ENCODE measurements around the gene TOGARAM1. TPM values are rescaled to one million over a fixed set of nuclear protein-coding genes. Genes with fewer than 3 reads are reported as not detected.

Gene TOGARAM1
- total and polyA plus RNA-seq, 2 donors = 10.7 to 16.0 TPM

- no peaks in the 10 kb centered on the region for H3K9me3 ChIP-seq (ENCODE audit: control insufficient read depth in 2 of 2, insufficient read depth in 1 of 2, low read length in 1 of 2)
- DNase-seq (ENCODE audit: low read depth in 6 of 9, low spot score in 9 of 9) = no peak
- no peak overlapping the region for H3K27ac ChIP-seq (ENCODE audit: low read depth in 1 of 2, low read length in 1 of 2)
- H3K36me3 ChIP-seq (ENCODE audit: control insufficient read depth in 2 of 2, insufficient read depth in 2 of 2, low read length in 1 of 2) = peaks cover 13 to 34% of the 10 kb centered on the region in 2 donors
- no peak overlapping the region for H3K4me3 ChIP-seq (ENCODE audit: low read length in 2 of 2)
- no peaks in the 10 kb centered on the region for H3K27me3 ChIP-seq (ENCODE audit: control insufficient read depth in 2 of 2, insufficient read depth in 1 of 2, low read length in 1 of 2)
- H3K4me1 ChIP-seq (ENCODE audit: control insufficient read depth in 2 of 2, insufficient read depth in 2 of 2, low read length in 2 of 2) = no peaks in the 10 kb centered on the region
Observed at GRCh38 chr14:45103806-45104205, 141.8 kb downstream of the TOGARAM1 start.

- no peak for DNase-seq (ENCODE audit: low read depth in 6 of 9, low spot score in 9 of 9)
- Histone ChIP-seq H3K9me3 (ENCODE audit: control insufficient read depth in 2 of 2, insufficient read depth in 1 of 2, low read length in 1 of 2) (no peaks in the 10 kb centered on the region), H3K27ac (ENCODE audit: low read depth in 1 of 2, low read length in 1 of 2) (no peak overlapping the region), H3K36me3 (ENCODE audit: control insufficient read depth in 2 of 2, insufficient read depth in 2 of 2, low read length in 1 of 2) (peaks cover 13 to 38% of the 10 kb centered on the region in 2 donors), H3K27me3 (ENCODE audit: control insufficient read depth in 2 of 2, insufficient read depth in 1 of 2, low read length in 1 of 2) (no peaks in the 10 kb centered on the region), H3K4me3 (ENCODE audit: low read length in 2 of 2) (no peak overlapping the region), H3K4me1 (ENCODE audit: control insufficient read depth in 2 of 2, insufficient read depth in 2 of 2, low read length in 2 of 2) (no peaks in the 10 kb centered on the region)
- 41% methylated on average over 1 of the region's 1 CpG for WGBS
Observed at GRCh38 chr14:45104561-45104960, 142.6 kb downstream of the TOGARAM1 start.

DNA sequence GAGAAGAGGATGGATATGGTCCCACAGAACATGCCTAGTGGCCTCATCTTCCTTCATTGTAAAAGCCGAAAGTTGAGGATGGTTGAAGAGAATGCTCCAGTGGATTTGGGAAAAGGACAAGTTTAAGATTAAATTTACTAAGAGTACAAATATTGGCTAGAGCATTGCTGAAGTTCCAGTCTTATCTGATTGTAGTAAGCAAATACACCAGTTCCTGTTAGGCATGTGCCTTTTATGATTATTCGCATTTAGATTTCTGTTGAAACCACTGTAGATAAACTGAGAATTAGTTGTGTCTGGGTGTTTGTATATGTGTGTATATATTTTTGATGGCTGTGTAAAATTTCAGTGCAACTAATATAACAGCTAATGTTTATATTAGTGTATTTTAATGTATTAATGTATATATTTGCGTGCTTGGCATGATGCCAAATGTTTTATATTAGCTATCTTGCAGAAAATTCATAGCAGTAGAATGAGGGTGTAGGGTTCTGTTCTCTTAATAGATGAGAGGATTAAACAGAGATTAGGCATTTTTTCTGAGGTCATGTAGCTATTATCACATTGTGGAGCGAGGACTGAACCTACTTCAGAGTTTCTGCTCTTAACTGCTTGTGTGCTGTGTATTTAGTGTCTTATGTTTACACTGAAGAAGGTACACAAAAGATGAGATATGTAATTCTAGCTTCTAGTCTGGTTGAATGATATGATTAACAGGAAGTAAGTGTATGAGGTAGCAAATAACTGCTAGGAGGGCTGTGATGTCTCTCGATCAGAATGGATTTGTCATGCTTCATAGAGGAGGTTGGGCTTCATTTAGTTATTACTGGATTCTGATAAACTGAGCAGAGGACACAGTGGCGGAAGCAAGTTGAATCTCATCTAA is 151.1 kb downstream of the TOGARAM1 start:
- 97% methylated on average over 6 of the region's 6 CpGs for WGBS
- Histone ChIP-seq H3K27me3 (ENCODE audit: control insufficient read depth in 2 of 2, insufficient read depth in 1 of 2, low read length in 1 of 2) (no peaks in the 10 kb centered on the region), H3K4me1 (ENCODE audit: control insufficient read depth in 2 of 2, insufficient read depth in 2 of 2, low read length in 2 of 2) (no peaks in the 10 kb centered on the region), H3K4me3 (ENCODE audit: low read length in 2 of 2) (no peak overlapping the region), H3K9me3 (ENCODE audit: control insufficient read depth in 2 of 2, insufficient read depth in 1 of 2, low read length in 1 of 2) (no peaks in the 10 kb centered on the region), H3K36me3 (ENCODE audit: control insufficient read depth in 2 of 2, insufficient read depth in 2 of 2, low read length in 1 of 2) (peaks cover 11 to 52% of the 10 kb centered on the region in 2 donors), H3K27ac (ENCODE audit: low read depth in 1 of 2, low read length in 1 of 2) (no peak overlapping the region)
- DNase-seq (ENCODE audit: low read depth in 6 of 9, low spot score in 9 of 9) = no peak

- WGBS = 93% methylated on average over 3 of the region's 3 CpGs
- no peak for DNase-seq (ENCODE audit: low read depth in 6 of 9, low spot score in 9 of 9)
- Histone ChIP-seq H3K27me3 (ENCODE audit: control insufficient read depth in 2 of 2, insufficient read depth in 1 of 2, low read length in 1 of 2) (no peaks in the 10 kb centered on the region), H3K9me3 (ENCODE audit: control insufficient read depth in 2 of 2, insufficient read depth in 1 of 2, low read length in 1 of 2) (no peaks in the 10 kb centered on the region), H3K36me3 (ENCODE audit: control insufficient read depth in 2 of 2, insufficient read depth in 2 of 2, low read length in 1 of 2) (peaks cover 14 to 53% of the 10 kb centered on the region in 2 donors), H3K4me3 (ENCODE audit: low read length in 2 of 2) (no peak overlapping the region), H3K4me1 (ENCODE audit: control insufficient read depth in 2 of 2, insufficient read depth in 2 of 2, low read length in 2 of 2) (no peaks in the 10 kb centered on the region), H3K27ac (ENCODE audit: low read depth in 1 of 2, low read length in 1 of 2) (no peak overlapping the region)
Observed at GRCh38 chr14:45114327-45114726, 152.3 kb downstream of the TOGARAM1 start.

- no peaks in the 10 kb centered on the region for H3K9me3 ChIP-seq (ENCODE audit: control insufficient read depth in 2 of 2, insufficient read depth in 1 of 2, low read length in 1 of 2)
- H3K36me3 ChIP-seq (ENCODE audit: control insufficient read depth in 2 of 2, insufficient read depth in 2 of 2, low read length in 1 of 2) = peaks cover 23 to 58% of the 10 kb centered on the region in 2 donors
- H3K27ac ChIP-seq (ENCODE audit: low read depth in 1 of 2, low read length in 1 of 2) = no peak overlapping the region
- no peak overlapping the region for H3K4me3 ChIP-seq (ENCODE audit: low read length in 2 of 2)
- no peak for DNase-seq (ENCODE audit: low read depth in 6 of 9, low spot score in 9 of 9)
- H3K4me1 ChIP-seq (ENCODE audit: control insufficient read depth in 2 of 2, insufficient read depth in 2 of 2, low read length in 2 of 2) = no peaks in the 10 kb centered on the region
- WGBS = 96% methylated on average over 6 of the region's 6 CpGs
- H3K27me3 ChIP-seq (ENCODE audit: control insufficient read depth in 2 of 2, insufficient read depth in 1 of 2, low read length in 1 of 2) = no peaks in the 10 kb centered on the region
Observed at GRCh38 chr14:45118594-45118993, 156.6 kb downstream of the TOGARAM1 start.

DNA sequence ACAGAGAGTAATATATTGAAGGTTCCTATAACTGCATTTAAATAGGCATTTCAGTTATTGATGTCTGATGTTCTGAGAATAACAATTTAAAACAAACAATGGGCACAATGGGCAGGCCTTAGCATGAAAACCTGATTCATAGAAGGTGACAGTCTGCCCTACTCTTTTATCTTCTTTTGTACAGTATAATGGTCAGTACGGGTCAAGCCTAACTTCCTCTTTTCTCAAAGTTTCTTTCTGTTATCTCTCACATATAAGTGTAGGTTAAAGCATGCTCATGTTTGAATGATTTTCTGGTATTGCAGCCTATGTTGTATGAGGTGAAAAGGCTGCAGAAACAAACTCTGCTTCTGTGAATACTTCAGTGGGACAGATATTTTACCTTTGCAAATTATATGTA is 158.1 kb downstream of the TOGARAM1 start:
- 97% methylated on average over 1 of the region's 1 CpG for WGBS
- Histone ChIP-seq H3K9me3 (ENCODE audit: control insufficient read depth in 2 of 2, insufficient read depth in 1 of 2, low read length in 1 of 2) (no peaks in the 10 kb centered on the region), H3K27me3 (ENCODE audit: control insufficient read depth in 2 of 2, insufficient read depth in 1 of 2, low read length in 1 of 2) (no peaks in the 10 kb centered on the region), H3K4me3 (ENCODE audit: low read length in 2 of 2) (no peak overlapping the region), H3K27ac (ENCODE audit: low read depth in 1 of 2, low read length in 1 of 2) (no peak overlapping the region), H3K36me3 (ENCODE audit: control insufficient read depth in 2 of 2, insufficient read depth in 2 of 2, low read length in 1 of 2) (peaks cover 26 to 60% of the 10 kb centered on the region in 2 donors), H3K4me1 (ENCODE audit: control insufficient read depth in 2 of 2, insufficient read depth in 2 of 2, low read length in 2 of 2) (no peaks in the 10 kb centered on the region)
- DNase-seq (ENCODE audit: low read depth in 6 of 9, low spot score in 9 of 9) = no peak

DNA sequence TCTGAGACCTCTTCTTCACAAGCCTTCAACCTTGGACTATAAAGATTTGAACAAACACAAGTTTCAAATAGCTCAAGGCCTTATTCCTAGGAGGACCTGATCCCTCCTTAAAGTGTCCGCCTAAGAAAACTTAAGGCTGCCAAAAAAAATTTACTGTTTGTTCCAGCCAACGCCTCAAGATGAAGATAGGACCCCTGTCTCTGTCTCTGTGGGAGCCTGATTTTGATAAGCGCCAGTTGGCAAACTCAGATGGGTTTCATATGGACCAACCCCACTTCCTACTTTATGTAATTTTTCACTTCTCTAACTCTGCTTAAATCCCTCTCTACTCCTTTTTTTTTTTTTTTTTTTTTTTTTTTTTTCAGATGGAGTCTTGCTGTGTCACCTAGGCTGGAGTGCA is 161.3 kb downstream of the TOGARAM1 start:
- no peak overlapping the region for H3K27ac ChIP-seq (ENCODE audit: low read depth in 1 of 2, low read length in 1 of 2)
- no peaks in the 10 kb centered on the region for H3K27me3 ChIP-seq (ENCODE audit: control insufficient read depth in 2 of 2, insufficient read depth in 1 of 2, low read length in 1 of 2)
- no peak for DNase-seq (ENCODE audit: low read depth in 6 of 9, low spot score in 9 of 9)
- H3K4me1 ChIP-seq (ENCODE audit: control insufficient read depth in 2 of 2, insufficient read depth in 2 of 2, low read length in 2 of 2) = no peaks in the 10 kb centered on the region
- H3K9me3 ChIP-seq (ENCODE audit: control insufficient read depth in 2 of 2, insufficient read depth in 1 of 2, low read length in 1 of 2) = no peaks in the 10 kb centered on the region
- no peak overlapping the region for H3K4me3 ChIP-seq (ENCODE audit: low read length in 2 of 2)
- WGBS = over 99% methylated on average over 3 of the region's 3 CpGs
- peaks cover 34 to 45% of the 10 kb centered on the region in 2 donors for H3K36me3 ChIP-seq (ENCODE audit: control insufficient read depth in 2 of 2, insufficient read depth in 2 of 2, low read length in 1 of 2)

Other genes starting within 250 kb of the TOGARAM1 start
- gene KLHL28, start 243 bp upstream of the TOGARAM1 start, total RNA-seq = 13.7 TPM
- 6.0 TPM for gene KLHL28, start 243 bp upstream of the TOGARAM1 start, polyA plus RNA-seq
- gene PRPF39, start 121.9 kb downstream of the TOGARAM1 start, total RNA-seq = 32.8 TPM
- 60.3 TPM for gene PRPF39, start 121.9 kb downstream of the TOGARAM1 start, polyA plus RNA-seq
- gene FKBP3, start 172.3 kb downstream of the TOGARAM1 start, total RNA-seq = 64.8 TPM
- 198 TPM for gene FKBP3, start 172.3 kb downstream of the TOGARAM1 start, polyA plus RNA-seq
- gene FANCM, start 173.7 kb downstream of the TOGARAM1 start, total RNA-seq = 10.5 TPM
- gene FANCM, start 173.7 kb downstream of the TOGARAM1 start, polyA plus RNA-seq = 7.1 TPM

Measured in thymus (tissue), 11 donors.